Measurements from ENCODE around the gene XPOT. TPM values are rescaled to one million over a fixed set of nuclear protein-coding genes. Genes with fewer than 3 reads are reported as not detected.

XPOT gene
- total RNA-seq, 2 experiments from 2014 or later, result 163 to 180 TPM

- TF ChIP-seq CTCF (IDR thresholded peaks at IDR 0.05), result no peak
- Mint-ChIP-seq H3K36me3 (ENCODE audit: low read depth) (peaks cover 25% of the 10 kb centered on the region), H3K4me1 (ENCODE audit: low read depth) (peaks cover 7% of the 10 kb centered on the region), H3K27ac (no peak overlapping the region), H3K27me3 (no peaks in the 10 kb centered on the region), H3K4me3 (no peak overlapping the region), H3K9me3 (no peaks in the 10 kb centered on the region)
- intact Hi-C loops (cut with micrococcal nuclease), result no loop called here
- ATAC-seq (no peak), DNase-seq (no peak)
- ChIA-PET CTCF (no interaction called here), POLR2A (no interaction called here)
These were observed 93.3 kb downstream of the XPOT start for GRCh38 chr12:64497484-64497883.

GRCh38 chr12:64497903-64498302 lies 93.7 kb downstream of the XPOT start:
- DNase-seq (no peak), ATAC-seq (no peak)
- intact Hi-C loops (cut with micrococcal nuclease), result no loop called here
- ChIA-PET POLR2A (no interaction called here), CTCF (no interaction called here)
- no peaks in the 10 kb centered on the region for H3K9me3 Mint-ChIP-seq
- H3K27ac Mint-ChIP-seq, result no peak overlapping the region
- peaks cover 25% of the 10 kb centered on the region for H3K36me3 Mint-ChIP-seq (ENCODE audit: low read depth)
- H3K4me3 Mint-ChIP-seq, result no peak overlapping the region
- TF ChIP-seq CTCF (IDR thresholded peaks at IDR 0.05), result no peak
- H3K4me1 Mint-ChIP-seq (ENCODE audit: low read depth), result peaks cover 7% of the 10 kb centered on the region
- no peaks in the 10 kb centered on the region for H3K27me3 Mint-ChIP-seq

GRCh38 chr12:64500394-64500793 lies 96.2 kb downstream of the XPOT start:
- Mint-ChIP-seq H3K4me1 (ENCODE audit: low read depth) (peaks cover under 1% of the 10 kb centered on the region), H3K36me3 (ENCODE audit: low read depth) (peaks cover 22% of the 10 kb centered on the region), H3K9me3 (no peaks in the 10 kb centered on the region), H3K27me3 (no peaks in the 10 kb centered on the region), H3K27ac (no peak overlapping the region), H3K4me3 (no peak overlapping the region)
- DNase-seq (no peak), ATAC-seq (no peak)
- CTCF ChIA-PET, result interaction anchor here (1.2 kb wide), 1 partner anchor 244 kb away, joined by 3 read pairs; no protein-coding TSS in a partner anchor
- no peak for TF ChIP-seq CTCF (IDR thresholded peaks at IDR 0.05)
- POLR2A ChIA-PET, result no interaction called here
- intact Hi-C loops (cut with micrococcal nuclease), result no loop called here

Other genes starting within 250 kb of the XPOT start
- 10 to 100 TPM; 16.6 to 19.7 TPM for gene KICS2, start 182.1 kb upstream of the XPOT start, total RNA-seq
- gene C12orf56, start 13.6 kb upstream of the XPOT start, total RNA-seq, result not detected
- 10 to 100 TPM; 14.0 to 15.5 TPM for gene TBK1, start 47.7 kb downstream of the XPOT start, total RNA-seq
- 10 to 100 TPM; 40.4 to 41.6 TPM for gene RASSF3, start 206.1 kb downstream of the XPOT start, total RNA-seq